ENCODE data around the gene RAD52. TPM values are rescaled to one million over a fixed set of nuclear protein-coding genes. Genes with fewer than 3 reads are reported as not detected.

The RAD52 gene
- total RNA-seq, 1 experiment from 2014 or later: 4.8 TPM

DNA sequence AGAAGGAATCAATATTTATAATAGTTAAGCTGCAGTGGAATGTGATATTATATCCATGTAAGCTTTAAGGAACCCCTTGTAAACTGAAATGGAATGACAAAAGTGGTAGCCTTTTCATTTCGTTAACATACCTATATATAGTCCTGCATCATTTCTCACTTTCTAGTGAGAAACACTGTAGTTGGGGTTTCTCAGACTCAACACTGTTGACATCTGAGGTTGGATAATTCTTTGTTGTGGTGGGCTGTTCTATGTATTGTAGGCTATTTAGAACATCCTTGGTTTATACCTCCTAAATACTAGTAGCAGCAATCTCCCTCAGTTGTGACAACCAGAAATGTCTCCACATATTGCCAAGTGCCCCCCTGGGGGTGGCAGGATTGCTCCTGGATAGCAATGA, 79.1 kb downstream of the RAD52 start:
- no peak for DNase-seq (ENCODE audit: low read depth)

DNA sequence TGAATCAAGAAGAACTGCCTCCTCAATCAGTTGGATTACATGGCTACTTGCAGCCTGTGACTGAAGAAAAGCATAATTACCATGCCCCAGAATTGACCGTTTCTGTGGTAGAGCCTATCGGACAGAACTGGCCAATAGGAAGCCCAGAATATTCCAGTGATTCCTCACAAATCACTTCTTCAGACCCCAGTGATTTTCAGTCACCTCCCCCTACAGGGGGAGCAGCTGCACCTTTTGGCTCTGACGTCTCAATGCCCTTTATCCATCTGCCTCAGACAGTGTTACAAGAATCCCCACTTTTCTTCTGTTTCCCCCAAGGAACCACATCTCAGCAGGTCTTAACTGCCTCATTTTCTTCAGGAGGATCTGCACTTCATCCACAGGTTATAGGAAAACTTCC, 80.8 kb downstream of the RAD52 start:
- DNase-seq (ENCODE audit: low read depth): no peak

DNA sequence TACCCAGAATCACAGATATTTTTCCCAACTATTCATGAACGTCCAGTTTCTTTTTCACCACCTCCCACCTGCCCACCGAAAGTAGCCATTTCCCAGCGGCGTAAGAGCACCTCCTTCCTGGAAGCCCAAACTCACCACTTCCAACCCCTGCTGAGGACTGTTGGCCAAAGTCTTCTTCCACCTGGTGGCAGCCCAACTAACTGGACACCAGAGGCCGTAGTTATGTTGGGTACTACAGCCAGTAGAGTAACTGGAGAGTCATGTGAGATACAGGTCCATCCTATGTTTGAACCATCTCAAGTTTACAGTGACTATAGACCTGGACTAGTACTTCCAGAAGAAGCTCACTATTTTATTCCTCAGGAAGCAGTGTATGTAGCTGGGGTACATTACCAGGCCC, 81.6 kb downstream of the RAD52 start:
- DNase-seq (ENCODE audit: low read depth): no peak

DNA sequence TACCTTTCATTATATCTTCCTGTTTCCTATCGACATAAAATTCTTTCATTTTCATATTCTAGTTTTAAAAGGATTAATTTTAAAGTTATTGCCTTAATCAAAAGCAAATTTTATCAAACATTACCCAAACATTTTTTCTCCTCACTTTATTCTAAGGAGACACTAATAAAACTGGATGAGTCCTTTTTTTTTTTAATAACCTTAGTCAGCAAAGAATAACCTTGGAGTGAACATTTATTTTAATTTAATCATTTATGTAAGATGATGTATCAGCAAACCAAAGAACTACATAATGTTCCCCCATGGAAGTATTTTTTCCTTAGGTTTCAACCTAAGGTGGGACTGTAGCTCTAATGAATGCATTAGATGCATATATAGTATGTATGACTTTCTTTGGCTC, 83.9 kb downstream of the RAD52 start:
- DNase-seq (ENCODE audit: low read depth): no peak

DNA sequence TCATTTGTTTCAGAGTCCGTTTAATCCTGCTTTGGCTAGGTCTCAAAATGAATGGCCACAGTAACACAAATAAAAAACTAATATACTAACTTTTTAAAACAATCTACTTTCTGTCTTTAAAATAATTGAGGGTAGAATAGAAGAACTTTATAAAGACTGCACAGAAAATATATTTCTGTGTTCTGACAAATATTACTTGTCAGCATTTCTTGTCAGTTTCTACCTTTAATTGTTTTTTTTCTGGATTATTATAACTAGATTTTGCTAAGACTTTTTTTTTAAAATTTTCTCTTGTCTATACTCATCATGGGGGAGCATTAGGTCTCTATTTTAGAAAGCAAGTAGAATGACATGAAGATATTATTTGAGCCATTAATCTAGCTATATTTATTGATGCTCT, 86.2 kb downstream of the RAD52 start:
- DNase-seq (ENCODE audit: low read depth): no peak

DNA sequence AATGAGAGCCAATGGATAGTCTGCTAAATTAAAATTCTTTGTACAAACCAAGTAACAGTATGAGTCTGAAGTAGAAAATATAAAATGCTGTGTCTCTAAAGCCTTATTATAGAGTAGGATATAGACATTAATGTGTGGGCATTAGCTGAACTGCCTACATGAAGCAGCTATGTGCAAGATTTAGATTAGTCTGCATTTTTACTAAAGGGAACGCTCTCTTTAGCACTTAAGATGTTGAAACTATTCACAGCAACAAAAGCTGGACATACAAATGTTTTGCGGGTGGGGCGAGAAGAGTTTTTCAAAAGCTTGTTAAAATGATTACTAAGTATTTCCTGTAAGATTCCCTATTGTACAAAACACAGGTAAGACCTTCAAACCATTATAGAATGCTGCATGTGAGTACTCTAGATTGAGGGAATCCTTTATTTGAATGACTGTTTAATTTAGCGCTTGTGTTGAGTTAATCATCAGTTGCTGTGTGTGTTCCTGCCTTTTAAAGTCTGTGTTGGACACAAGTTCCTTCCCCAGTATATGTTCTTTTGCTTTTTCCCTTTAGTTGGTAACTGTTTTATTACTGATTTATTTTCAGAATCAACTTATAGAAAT, 87.1 kb downstream of the RAD52 start:
- no peak for DNase-seq (ENCODE audit: low read depth)

Other genes with a start within 250 kb of the RAD52 start
- 27.8 and 42.3 TPM in 2 replicates for gene WNK1, start 197.1 kb downstream of the RAD52 start, total RNA-seq (2014; rRNA removed; shearing (Covaris generic))
- gene ERC1, start 41.5 kb upstream of the RAD52 start, total RNA-seq (2014; rRNA removed; shearing (Covaris generic)): 9.7 and 11.7 TPM in 2 replicates